HFFc6 (cell line): ENCODE results near the gene LGALS9. TPM values are rescaled to one million over a fixed set of nuclear protein-coding genes. Genes with fewer than 3 reads are reported as not detected.
"Not testable (repeated sequence)": the region's sequence is repeated elsewhere in the genome, so short reads cannot be mapped to it uniquely, and the experiment has no call there.

Source experiments
- DNase-seq: peaks from one replicate; pipeline ENCODE4 v3.0.0-alpha.2; 2018
- H3K27ac Mint-ChIP-seq: 2 replicates; pipeline ENCODE4 v1.8.0; 2020; ENCODE audit warnings: mild to moderate bottlenecking, mixed read lengths
- H3K27me3 Mint-ChIP-seq: 2 replicates; pipeline ENCODE4 v1.8.0; 2021; ENCODE audit warnings: mild to moderate bottlenecking, moderate library complexity, mixed read lengths; ENCODE audit not compliant: insufficient read depth
- H3K36me3 Mint-ChIP-seq: 2 replicates; pipeline ENCODE4 v1.8.0; 2021; ENCODE audit warnings: low read depth, mixed read lengths
- H3K4me1 Mint-ChIP-seq: 2 replicates; pipeline ENCODE4 v1.8.0; 2020; ENCODE audit warnings: low read depth, mixed read lengths
- H3K4me3 Mint-ChIP-seq: 2 replicates; pipeline ENCODE4 v1.8.0; 2020; ENCODE audit warnings: mild to moderate bottlenecking, moderate library complexity, mixed read lengths
- H3K9me3 Mint-ChIP-seq: 2 replicates; pipeline ENCODE4 v1.8.0; 2020; ENCODE audit warnings: mild to moderate bottlenecking, mixed read lengths
- CTCF ChIP-seq: fragments of 200-600 bp; sonication (generic); IDR thresholded peaks from 2 replicates; pipeline ENCODE4 v1.5.0; 2021; ENCODE audit warnings: antibody characterized with exemption, mild to moderate bottlenecking
- total RNA-seq, 6 experiments: library from RNA; stranded (reverse); fragmentation: NEBNext Ultra II Directional; extraction: Animal tissue kit (Norgen Biotek cat#: 25700); gene quantifications; 2 replicates in 1 of 6; 3 replicates in 5 of 6; pipeline ENCODE4 v1.2.3, GENCODE V29; 2021

LGALS9 gene
- total RNA-seq, 6 experiments from 2014 or later, result 0.17 TPM; not detected in 4

- no peaks in the 10 kb centered on the region for H3K9me3 Mint-ChIP-seq
- H3K36me3 Mint-ChIP-seq, result no peaks in the 10 kb centered on the region
- no peak overlapping the region for H3K27ac Mint-ChIP-seq
- DNase-seq, result no peak
- peaks cover under 1% of the 10 kb centered on the region for H3K27me3 Mint-ChIP-seq
- H3K4me3 Mint-ChIP-seq, result no peak overlapping the region
- no peak for TF ChIP-seq CTCF
- H3K4me1 Mint-ChIP-seq, result peaks cover 6% of the 10 kb centered on the region
Measured at GRCh38 chr17:27631411-27631760, 398 bp downstream of the LGALS9 start.

GRCh38 chr17:27631897-27632725 is 1.1 kb downstream of the LGALS9 start:
- no peaks in the 10 kb centered on the region; the same call in none of the 2 replicates for H3K27me3 Mint-ChIP-seq
- no peak overlapping the region for H3K4me3 Mint-ChIP-seq
- no peak for DNase-seq
- H3K36me3 Mint-ChIP-seq, result no peaks in the 10 kb centered on the region
- H3K27ac Mint-ChIP-seq, result no peak overlapping the region
- 0 out of 2 replicates have a peak, but pooled peaks have one; percentile 4 for TF ChIP-seq CTCF
- no peaks in the 10 kb centered on the region for H3K9me3 Mint-ChIP-seq
- H3K4me1 Mint-ChIP-seq, result peaks cover 6% of the 10 kb centered on the region

- not testable (repeated sequence) for DNase-seq, H3K36me3 Mint-ChIP-seq, H3K27ac Mint-ChIP-seq, H3K9me3 Mint-ChIP-seq, H3K4me3 Mint-ChIP-seq, H3K27me3 Mint-ChIP-seq, H3K4me1 Mint-ChIP-seq
Measured at GRCh38 chr17:27632766-27633165, 1.8 kb downstream of the LGALS9 start.

- DNase-seq, result no peak
- H3K36me3 Mint-ChIP-seq, result no peaks in the 10 kb centered on the region
- H3K27me3 Mint-ChIP-seq, result no peaks in the 10 kb centered on the region; the same call in none of the 2 replicates
- H3K9me3 Mint-ChIP-seq, result no peaks in the 10 kb centered on the region
- TF ChIP-seq CTCF, result no peak
- peaks cover 6% of the 10 kb centered on the region for H3K4me1 Mint-ChIP-seq
- no peak overlapping the region for H3K27ac Mint-ChIP-seq
- no peak overlapping the region for H3K4me3 Mint-ChIP-seq
Measured at GRCh38 chr17:27633312-27634025, 2.5 kb downstream of the LGALS9 start.

GRCh38 chr17:27634026-27634335 is 3.0 kb downstream of the LGALS9 start:
- H3K4me3 Mint-ChIP-seq, result no peak overlapping the region
- H3K36me3 Mint-ChIP-seq, result no peaks in the 10 kb centered on the region
- H3K27me3 Mint-ChIP-seq, result no peaks in the 10 kb centered on the region; the same call in none of the 2 replicates
- peaks cover 4% of the 10 kb centered on the region for H3K4me1 Mint-ChIP-seq
- no peak for DNase-seq
- no peak for TF ChIP-seq CTCF
- H3K9me3 Mint-ChIP-seq, result no peaks in the 10 kb centered on the region
- no peak overlapping the region for H3K27ac Mint-ChIP-seq

- DNase-seq, result no peak
- H3K36me3 Mint-ChIP-seq, result no peaks in the 10 kb centered on the region
- TF ChIP-seq CTCF, result no peak
- no peaks in the 10 kb centered on the region; the same call in none of the 2 replicates for H3K27me3 Mint-ChIP-seq
- no peaks in the 10 kb centered on the region; the same call in 1 of the 2 replicates for H3K4me1 Mint-ChIP-seq
- H3K9me3 Mint-ChIP-seq, result no peaks in the 10 kb centered on the region
- no peak overlapping the region for H3K4me3 Mint-ChIP-seq
- H3K27ac Mint-ChIP-seq, result no peak overlapping the region
Measured at GRCh38 chr17:27634776-27635175, 3.8 kb downstream of the LGALS9 start.
